ENCODE measurements around the gene DERA. TPM values are rescaled to one million over a fixed set of nuclear protein-coding genes. Genes with fewer than 3 reads are reported as not detected.
"Not testable (repeated sequence)": the region's sequence is repeated elsewhere in the genome, so short reads cannot be mapped to it uniquely, and the experiment has no call there.

The DERA gene
- total RNA-seq, 1 donor from 2014 or later: 51.0 TPM

DNA sequence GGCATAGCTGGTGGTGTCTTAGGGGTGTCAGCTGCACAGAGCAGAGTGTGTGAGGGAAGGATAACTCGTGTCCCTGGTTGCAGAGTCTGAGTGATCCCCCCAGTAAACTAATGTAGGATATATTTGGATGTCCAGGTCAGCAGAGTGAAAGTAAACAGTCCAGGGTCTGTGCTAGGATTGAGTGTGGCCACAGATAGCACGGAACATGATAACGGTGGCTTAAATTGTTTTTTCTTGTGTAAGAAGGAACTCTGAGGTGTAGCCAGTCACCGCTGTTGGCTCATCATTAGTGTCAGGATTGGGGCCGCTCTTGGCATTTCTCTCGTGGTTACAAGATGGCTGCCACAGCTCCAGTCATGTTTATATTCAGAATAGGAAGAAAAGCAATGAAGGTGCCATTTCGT, 97.3 kb downstream of the DERA start:
- DNase-seq (ENCODE audit: low spot score): no peak

DNA sequence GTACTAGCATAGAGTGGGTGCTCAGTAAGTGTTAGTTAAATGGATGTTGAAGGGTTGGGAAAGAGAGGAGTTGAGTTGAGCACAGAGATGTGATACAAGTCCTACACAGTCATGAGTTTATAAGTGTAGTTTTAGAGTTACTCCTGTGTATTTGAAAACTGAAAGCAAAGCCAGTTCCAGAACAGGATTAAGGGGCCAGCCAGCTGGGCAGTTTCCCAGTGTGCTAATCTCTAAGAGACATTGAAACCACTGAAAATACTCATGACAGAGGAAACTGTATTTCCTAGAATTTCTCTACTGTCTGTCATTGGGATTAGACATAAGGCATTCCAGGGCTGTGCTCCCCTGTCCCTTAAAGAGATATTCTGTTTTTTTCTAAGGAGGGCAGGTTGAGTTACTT, 101.0 kb downstream of the DERA start:
- peak; percentile 95 for DNase-seq (ENCODE audit: low spot score)

DNA sequence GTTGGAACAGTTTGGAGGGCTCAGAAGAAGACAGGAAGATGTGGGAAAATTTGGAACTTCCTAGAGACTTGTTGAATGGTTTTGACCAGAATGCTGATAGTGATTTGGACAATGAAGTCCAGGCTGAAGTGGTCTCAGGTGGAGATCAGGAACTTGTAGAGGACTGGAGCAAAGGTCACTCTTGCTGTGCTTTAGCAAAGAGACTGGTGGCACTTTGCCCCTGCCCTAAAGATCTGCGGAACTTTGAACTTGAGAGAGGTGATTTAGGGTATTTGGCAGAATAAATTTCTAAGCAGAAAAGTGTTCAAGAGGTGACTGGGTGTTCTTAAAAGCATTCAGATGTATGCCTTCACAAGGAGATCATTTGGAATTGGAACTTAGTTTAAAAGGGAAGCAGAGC, 102.6 kb downstream of the DERA start:
- DNase-seq (ENCODE audit: low spot score): not testable (repeated sequence)

- not testable (repeated sequence) for DNase-seq (ENCODE audit: low spot score)
Measured at GRCh38 chr12:16014394-16014793, 103.3 kb downstream of the DERA start.

DNA sequence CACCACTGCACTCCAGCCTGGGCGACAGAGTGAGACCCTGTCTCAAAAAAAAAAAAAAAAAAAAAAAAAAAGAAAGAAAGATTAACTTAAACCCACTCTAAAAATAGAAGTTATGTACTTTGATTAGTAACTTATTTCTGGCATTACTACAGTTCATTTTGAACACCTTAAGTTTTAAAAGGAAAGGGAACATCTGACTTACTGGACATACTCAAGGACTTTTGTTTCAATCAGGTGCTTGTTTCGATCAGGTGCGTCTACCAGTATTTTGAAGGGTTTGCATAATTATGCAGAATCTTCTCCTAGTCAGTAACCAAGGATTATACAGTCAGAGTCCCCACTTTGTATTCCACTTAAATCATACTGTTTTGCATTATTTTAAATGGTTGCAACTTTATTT, 105.6 kb downstream of the DERA start:
- DNase-seq (ENCODE audit: low spot score): no peak

GRCh38 chr12:16018306-16018705, 107.2 kb downstream of the DERA start:
- DNase-seq (ENCODE audit: low spot score): no peak

GRCh38 chr12:16019136-16019535, 108.0 kb downstream of the DERA start:
- no peak for DNase-seq (ENCODE audit: low spot score)

DNA sequence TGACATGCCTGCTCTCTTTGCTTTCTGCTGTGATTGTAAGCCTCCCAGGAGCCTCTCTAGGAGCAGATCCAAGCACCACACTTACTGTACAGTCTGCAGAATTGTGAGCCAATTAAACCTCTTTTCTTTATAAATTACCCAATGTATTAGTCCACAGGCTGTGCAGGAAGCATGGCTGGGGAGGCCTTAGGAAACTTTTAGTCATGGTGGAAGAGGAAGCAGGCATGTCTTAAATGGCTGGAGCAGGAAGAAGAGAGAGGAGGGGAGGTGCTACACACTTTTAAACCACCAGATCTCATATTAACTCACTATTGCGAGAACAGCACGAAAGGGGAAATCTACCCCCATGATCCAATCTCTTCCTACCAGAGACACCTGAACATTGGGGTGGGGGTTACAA, 108.9 kb downstream of the DERA start:
- no peak for DNase-seq (ENCODE audit: low spot score)

GRCh38 chr12:16021026-16021425, 109.9 kb downstream of the DERA start:
- DNase-seq (ENCODE audit: low spot score): no peak

DNA sequence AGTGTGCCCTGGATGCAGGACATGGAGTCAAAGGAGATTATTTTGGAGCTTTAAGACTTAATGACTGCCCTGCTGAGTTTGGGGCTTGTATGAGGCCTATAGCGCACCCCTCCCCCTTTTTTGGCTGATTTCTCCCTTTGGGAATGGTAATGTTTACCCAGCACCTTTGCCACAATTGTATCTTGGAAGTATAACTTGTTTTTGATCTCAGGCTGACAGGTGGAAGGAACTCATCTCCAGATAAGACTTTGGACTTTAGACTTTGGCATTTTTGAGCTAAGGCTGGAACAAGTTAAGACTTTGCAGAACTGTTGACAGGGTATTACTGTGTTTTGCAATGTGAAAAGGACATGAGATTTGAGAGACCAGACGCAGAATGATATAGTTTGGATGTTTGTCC, 110.5 kb downstream of the DERA start:
- no peak for DNase-seq (ENCODE audit: low spot score)

- no peak for DNase-seq (ENCODE audit: low spot score)
Measured at GRCh38 chr12:16027002-16027401, 115.9 kb downstream of the DERA start.

GRCh38 chr12:16030744-16031143, 119.6 kb downstream of the DERA start:
- DNase-seq (ENCODE audit: low spot score): no peak

DNA sequence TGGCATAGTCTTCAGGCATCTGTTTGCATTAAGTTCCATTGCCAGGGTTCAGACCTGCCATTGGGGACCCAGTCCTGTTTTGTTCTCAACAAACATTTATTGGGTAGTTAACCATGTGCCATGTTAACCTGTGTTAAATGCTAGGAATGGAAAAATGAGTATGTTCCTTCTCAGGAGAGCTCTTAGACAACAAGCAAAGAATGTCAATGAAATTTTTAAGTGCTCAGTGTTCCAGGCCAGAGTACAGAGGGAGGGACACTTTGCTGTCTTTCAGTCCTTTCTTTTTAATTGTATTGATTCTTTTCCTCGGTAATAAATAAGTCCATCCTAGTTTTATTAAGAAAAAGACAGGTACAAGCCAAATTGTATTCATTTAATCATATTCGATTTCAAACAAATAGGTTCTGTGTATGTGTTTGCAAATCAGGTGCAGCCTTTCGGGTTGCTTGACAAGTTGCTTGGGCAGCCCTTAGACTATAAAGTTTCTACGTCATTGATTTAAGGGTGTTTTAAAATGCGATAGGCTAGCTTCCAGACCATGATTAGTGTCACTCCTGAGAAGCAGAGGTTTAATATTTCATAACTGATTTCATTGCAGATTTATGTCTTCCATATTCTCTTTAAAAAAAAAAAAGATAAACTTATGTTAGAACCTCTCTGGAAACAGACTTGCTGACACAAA, 123.1 kb downstream of the DERA start:
- DNase-seq (ENCODE audit: low spot score): no peak

- DNase-seq (ENCODE audit: low spot score): no peak
Measured at GRCh38 chr12:16036073-16036472, 124.9 kb downstream of the DERA start.

DNA sequence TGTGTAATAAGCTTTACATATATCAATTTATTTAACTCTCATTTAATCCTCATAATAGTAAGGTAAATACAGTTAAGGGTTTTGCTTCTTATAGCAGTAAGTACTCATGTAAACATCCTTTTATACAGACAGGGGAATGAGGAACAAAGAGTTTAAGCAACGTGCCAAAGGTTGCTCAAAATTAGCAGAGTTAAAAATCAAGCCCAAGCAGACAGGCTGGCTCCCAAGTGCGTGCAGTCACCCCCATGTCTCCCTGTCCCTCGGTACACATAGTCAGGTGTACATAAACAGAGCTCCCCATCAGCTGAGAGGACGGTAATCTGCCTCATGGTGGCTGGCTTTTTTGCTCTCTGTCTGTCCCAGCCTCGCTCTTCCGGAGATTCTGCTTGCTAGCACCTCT, 126.4 kb downstream of the DERA start:
- no peak for DNase-seq (ENCODE audit: low spot score)

- no peak for DNase-seq (ENCODE audit: low spot score)
Measured at GRCh38 chr12:16043480-16043879, 132.3 kb downstream of the DERA start.

DNA sequence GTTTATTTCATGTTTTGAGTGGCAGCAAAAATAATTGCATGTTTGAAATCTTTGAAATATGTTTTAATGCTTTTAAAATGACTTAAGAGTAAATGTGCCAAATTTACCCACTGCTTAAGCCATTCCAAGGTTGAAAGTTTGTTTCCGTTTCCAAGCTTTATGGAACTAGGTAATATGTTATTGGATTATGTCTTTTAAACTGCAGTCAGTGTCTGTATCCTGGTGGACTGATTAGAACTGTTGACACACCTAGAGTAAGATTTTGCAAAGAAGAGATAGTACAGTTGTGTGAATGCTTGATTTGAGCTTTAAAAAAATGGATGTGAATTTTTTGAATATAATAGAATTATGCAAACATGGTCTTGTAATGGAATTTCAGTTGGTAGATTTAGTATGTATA, 135.1 kb downstream of the DERA start:
- DNase-seq (ENCODE audit: low spot score): no peak

GRCh38 chr12:16048511-16048910, 137.4 kb downstream of the DERA start:
- DNase-seq (ENCODE audit: low spot score): no peak

DNA sequence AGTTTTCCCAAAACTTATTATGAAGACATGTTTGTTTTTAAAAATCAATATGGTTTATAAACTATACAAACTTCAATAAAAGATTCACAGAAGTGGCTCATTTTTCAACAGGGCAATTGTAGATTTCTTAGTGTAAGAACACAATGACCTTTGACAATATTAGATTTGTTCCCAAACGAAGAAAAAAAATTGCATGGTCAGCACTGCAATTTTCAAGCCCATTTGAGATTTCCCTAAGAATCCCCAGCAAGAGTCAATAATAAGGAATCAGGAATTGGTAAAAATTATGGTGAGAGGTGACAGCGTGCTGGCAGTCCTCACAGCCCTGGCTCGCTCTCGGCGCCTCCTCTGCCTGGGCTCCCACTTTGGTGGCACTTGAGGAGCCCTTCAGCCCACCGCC, 145.8 kb downstream of the DERA start:
- DNase-seq (ENCODE audit: low spot score): no peak

DNA sequence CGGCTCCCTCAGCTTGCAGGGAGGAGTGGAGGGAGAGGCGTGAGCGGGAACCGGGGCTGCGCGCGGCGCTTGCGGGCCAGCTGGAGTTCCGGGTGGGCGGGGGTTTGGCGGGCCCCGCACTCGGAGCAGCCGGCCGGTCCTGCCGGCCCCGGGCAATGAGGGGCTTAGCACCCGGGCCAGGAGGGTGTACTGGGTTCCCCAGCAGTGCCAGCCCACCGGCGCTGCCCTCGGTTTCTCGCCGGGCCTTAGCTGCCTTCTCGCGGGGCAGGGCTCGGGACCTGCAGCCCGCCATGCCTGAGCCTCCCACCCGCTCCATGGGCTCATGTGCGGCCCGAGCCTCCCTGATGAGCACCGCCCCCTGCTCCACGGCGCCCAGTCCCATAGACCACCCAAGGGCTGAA, 146.2 kb downstream of the DERA start:
- DNase-seq (ENCODE audit: low spot score): not testable (repeated sequence)

DNA sequence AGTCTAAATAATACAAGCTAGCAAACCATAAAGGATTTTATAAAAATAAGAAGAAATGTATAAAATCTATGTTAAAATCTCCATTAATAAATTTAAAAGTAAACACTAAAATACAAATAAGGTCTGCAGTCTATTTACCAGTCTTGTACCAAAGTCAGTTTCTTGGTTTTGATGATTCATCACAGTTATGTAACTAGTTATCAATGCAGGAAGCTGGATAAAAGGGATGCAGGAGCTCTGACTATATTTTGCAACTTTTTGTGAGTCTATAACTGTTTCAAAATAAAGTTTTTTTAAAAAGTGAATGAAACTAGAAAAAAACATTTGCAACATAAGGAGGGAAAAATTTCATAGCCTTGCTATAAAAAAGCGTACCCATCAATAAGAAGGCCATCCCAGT, 151.5 kb downstream of the DERA start:
- no peak for DNase-seq (ENCODE audit: low spot score)

GRCh38 chr12:16063726-16064125, 152.6 kb downstream of the DERA start:
- DNase-seq (ENCODE audit: low spot score): no peak

GRCh38 chr12:16070113-16070512, 159.0 kb downstream of the DERA start:
- DNase-seq (ENCODE audit: low spot score): no peak

DNA sequence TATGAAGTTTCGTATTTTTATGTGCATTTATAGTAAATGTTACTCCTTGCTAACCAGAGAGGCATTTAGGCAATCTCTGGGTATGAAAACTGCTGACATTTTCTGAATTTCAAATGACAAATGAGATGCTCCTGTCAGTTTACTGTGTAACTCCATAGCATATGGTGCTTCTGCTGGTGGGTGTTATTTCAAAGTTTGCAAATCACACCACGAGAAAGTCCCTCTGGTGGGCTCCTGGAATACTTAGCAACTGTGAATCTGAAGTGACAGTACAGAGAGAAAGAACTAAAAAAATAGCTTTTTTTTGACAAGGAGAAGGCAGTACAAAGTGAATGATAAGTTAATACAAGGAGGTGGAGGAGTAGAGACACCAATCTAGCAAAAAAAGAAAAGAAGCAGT, 161.5 kb downstream of the DERA start:
- no peak for DNase-seq (ENCODE audit: low spot score)
